Ectodermal cell (in vitro differentiated cells): ENCODE measurements around the gene SIRT4.
"Not testable (repeated sequence)": the region's sequence is repeated elsewhere in the genome, so short reads cannot be mapped to it uniquely, and the experiment has no call there.

Source experiments
- H3K27ac ChIP-seq: 2 replicates; pipeline ENCODE4 v1.7.0; 2013; ENCODE audit warnings: mild to moderate bottlenecking, low read depth, low read length; ENCODE audit not compliant: insufficient read depth, poor library complexity, severe bottlenecking
- H3K27me3 ChIP-seq: 2 replicates; pipeline ENCODE4 v1.7.0; 2013; ENCODE audit warnings: mild to moderate bottlenecking, low read length; ENCODE audit not compliant: insufficient read depth, control insufficient read depth, poor library complexity, severe bottlenecking
- H3K36me3 ChIP-seq: one replicate; pipeline ENCODE4 v1.7.0; 2013; ENCODE audit warnings: low read length; ENCODE audit not compliant: control insufficient read depth, insufficient read depth
- H3K4me1 ChIP-seq: one replicate; pipeline ENCODE4 v1.7.0; 2013; ENCODE audit warnings: low read length; ENCODE audit not compliant: control insufficient read depth, insufficient read depth
- H3K4me3 ChIP-seq: 2 replicates; pipeline ENCODE4 v1.7.0; 2013; ENCODE audit warnings: low read depth, low read length, control low read depth; ENCODE audit not compliant: insufficient read depth
- H3K9me3 ChIP-seq: 2 replicates; pipeline ENCODE4 v1.7.0; 2013; ENCODE audit warnings: mild to moderate bottlenecking, low read length, moderate library complexity; ENCODE audit not compliant: control insufficient read depth
- WGBS, 2 experiments: methylation state at CpG; one replicate each; pipeline ENCODE4 v1.1.7; 2013; ENCODE audit warnings: missing lambda C conversion rate in 2 of 2; 5-methylcytosine and 5-hydroxymethylcytosine counted together

The SIRT4 gene

GRCh38 chr12:120336392-120336791, 34.3 kb downstream of the SIRT4 start:
- WGBS, 2 experiments, result 80 to 88% methylated on average over 2 of the region's 2 CpGs
- H3K36me3 ChIP-seq, result not testable (repeated sequence)

DNA sequence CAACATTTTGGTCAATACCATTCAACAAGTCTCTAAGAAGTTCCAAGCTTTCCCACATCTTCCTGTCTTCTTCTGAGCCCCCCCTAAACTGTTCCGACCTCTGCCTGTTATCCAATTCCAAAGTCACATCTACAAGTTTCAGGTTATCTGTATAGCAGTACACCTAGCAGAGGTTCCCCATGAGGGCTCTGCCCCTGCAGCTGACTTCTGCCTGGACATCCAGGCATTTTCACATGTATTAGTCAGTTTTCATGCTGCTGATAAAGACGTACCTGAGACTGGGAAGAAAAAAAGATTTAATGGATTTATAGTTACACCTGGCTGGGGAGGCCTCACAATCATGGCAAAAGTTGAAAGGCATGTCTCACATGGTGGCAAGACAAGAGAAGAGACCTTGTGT, 35.6 kb downstream of the SIRT4 start:
- Histone ChIP-seq H3K4me1 (no peaks in the 10 kb centered on the region), H3K9me3 (peaks cover 2% of the 10 kb centered on the region), H3K27ac (no peak overlapping the region), H3K27me3 (no peaks in the 10 kb centered on the region), H3K4me3 (no peak overlapping the region), H3K36me3 (no peaks in the 10 kb centered on the region)
- WGBS, 2 experiments, result 85 to 90% methylated on average over 2 of the region's 2 CpGs

More at GRCh38 chr12:120336392-120336791, 34.3 kb downstream of the SIRT4 start:
- not testable (repeated sequence) for H3K27me3 ChIP-seq, H3K27ac ChIP-seq, H3K4me1 ChIP-seq, H3K4me3 ChIP-seq, H3K9me3 ChIP-seq

DNA sequence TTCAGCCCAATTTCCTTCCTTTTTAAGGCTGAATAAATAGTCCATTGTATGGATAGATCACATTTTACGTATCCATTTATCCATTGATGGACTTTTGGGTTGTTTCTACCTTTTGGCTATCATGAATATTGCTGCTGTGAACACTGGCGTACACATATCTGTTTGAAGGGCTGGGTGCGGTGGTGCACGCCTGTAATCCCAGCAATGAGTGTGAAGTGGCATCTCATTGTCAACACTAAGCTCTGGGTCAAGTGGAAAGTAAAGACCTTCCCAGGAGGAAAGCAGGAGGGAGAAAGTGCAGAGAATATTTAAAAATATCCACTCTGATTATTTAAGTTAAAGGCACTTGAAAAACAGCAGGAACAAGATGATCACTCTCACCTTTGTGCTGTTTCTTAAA, 37.1 kb downstream of the SIRT4 start:
- Histone ChIP-seq H3K27me3 (no peaks in the 10 kb centered on the region), H3K4me1 (no peaks in the 10 kb centered on the region), H3K36me3 (peaks cover 3% of the 10 kb centered on the region), H3K9me3 (peaks cover 2% of the 10 kb centered on the region), H3K4me3 (no peak overlapping the region), H3K27ac (no peak overlapping the region)
- 94 to 98% methylated on average over 4 of the region's 4 CpGs for WGBS, 2 experiments

DNA sequence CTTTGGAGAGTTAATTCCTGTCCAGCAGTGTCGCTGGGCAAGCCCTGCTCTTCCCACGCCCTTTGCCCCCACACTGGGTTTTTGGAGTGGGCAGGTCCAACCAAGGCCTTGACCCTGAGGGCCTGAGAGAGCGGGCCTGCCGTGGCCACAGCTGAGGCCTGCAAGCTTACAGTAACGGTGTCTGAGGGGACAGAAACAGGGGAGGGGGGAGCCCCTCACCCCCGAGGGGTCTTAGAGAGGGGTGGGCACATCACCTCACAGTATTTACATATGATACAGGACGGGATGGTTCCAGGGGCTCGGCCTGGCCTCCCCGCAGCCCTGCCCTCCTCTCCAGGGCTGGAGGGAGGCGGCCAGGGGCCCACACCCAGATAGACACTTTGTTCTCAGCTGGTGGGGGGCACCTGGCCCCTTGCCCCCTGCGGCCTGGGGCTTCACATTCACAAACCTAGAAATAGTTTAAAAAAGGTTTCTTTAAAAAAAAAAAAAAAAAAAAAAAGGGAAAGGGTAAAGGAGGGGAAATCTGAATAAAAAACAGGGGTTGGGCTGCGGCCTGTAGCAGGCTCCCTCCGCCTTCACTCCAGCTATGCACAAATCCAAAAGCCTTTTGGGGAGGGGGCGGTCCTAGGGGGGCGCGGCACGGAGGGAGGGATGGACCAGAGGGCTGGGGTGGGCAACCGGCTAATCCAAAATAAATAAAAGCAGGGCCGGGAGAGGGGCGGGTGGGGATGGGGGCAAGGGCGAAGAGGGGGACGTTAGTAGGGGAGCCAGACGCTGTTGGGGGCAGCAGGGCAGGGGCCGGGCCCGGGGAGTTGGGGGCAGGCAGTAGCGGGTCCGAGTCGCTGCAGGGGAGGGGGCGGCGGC, 40.3 kb downstream of the SIRT4 start:
- H3K27me3 ChIP-seq, result no peaks in the 10 kb centered on the region
- H3K4me3 ChIP-seq, result no peak overlapping the region
- 64 to 74% methylated on average over 29 of the region's 30 CpGs for WGBS, 2 experiments
- no peak overlapping the region for H3K27ac ChIP-seq
- peaks cover 22% of the 10 kb centered on the region for H3K36me3 ChIP-seq
- H3K9me3 ChIP-seq, result peaks cover 2% of the 10 kb centered on the region
- no peaks in the 10 kb centered on the region for H3K4me1 ChIP-seq

DNA sequence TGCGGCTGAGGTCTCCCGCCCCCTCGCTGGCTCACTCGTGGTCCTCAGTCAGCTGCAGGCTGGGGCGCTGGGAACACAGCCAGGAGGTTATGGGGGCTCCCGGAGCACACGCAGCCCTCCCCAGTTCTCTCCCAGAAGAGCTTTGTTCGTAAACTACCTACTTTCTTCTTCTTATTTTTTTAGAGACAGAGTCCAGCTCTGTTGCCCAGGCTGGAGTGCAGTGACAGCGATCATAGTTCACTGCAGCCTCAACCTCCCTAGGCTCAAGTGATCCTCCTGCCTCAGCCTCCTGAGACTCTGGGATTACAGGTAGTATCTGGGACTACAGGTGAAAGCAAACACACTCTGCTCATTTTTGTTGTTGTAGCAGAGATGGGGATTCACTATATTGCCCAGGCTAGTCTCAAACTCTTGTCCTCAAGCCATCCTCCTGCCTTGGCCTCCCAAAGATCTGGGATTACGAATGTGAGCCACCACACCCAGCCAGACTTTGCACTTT, 41.0 kb downstream of the SIRT4 start:
- Histone ChIP-seq H3K27ac (no peak overlapping the region), H3K9me3 (no peaks in the 10 kb centered on the region), H3K36me3 (peaks cover 29% of the 10 kb centered on the region), H3K4me1 (no peaks in the 10 kb centered on the region), H3K4me3 (no peak overlapping the region), H3K27me3 (no peaks in the 10 kb centered on the region)
- 79 to 82% methylated on average over 10 of the region's 10 CpGs for WGBS, 2 experiments

DNA sequence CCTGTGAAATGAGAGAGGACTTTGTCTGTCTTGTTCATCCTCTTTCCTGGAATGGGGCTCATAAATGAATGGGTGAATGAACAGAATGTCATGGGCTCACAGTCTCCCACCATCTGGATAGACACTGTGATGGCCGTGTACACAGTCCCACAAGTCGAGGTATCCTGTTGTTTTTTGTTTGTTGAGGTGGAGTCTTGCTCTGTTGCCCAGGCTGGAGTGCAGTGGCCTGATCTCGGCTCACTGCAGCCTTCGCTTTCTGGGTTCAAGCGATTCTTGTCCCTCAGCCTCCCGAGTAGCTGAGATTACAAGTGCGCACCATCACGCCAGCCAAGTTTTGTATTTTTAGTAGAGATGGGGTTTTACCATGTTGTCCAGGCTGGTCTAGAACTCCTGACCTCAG, 41.6 kb downstream of the SIRT4 start:
- H3K27ac ChIP-seq, result no peak overlapping the region
- H3K27me3 ChIP-seq, result no peaks in the 10 kb centered on the region
- H3K9me3 ChIP-seq, result no peaks in the 10 kb centered on the region
- no peak overlapping the region for H3K4me3 ChIP-seq
- 95 to 96% methylated on average over 8 of the region's 8 CpGs for WGBS, 2 experiments
- H3K4me1 ChIP-seq, result no peaks in the 10 kb centered on the region
- peaks cover 35% of the 10 kb centered on the region for H3K36me3 ChIP-seq

DNA sequence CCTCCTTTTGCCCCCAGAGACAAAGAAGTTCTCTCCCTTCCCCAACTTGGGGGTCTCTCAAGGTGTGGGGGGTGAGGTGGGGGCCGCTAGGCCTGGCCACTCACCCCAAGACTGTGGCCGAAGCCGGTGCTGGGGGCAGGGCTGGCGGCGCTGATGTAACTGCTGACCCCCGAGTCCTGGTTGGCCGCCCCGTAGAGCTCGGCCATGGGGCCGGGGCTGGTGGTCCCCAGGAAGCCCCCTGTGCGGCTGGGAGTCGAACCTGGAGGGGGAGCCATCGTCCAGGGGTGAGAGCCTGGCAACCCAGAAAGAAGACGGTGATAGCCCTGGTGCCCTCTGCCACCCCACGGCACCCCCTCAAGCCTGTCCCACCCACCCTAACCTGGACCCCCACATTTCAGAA, 43.9 kb downstream of the SIRT4 start:
- H3K27me3 ChIP-seq, result no peaks in the 10 kb centered on the region
- peaks cover 47% of the 10 kb centered on the region for H3K36me3 ChIP-seq
- 93 to 96% methylated on average over 15 of the region's 15 CpGs for WGBS, 2 experiments
- H3K4me3 ChIP-seq, result no peak overlapping the region
- H3K4me1 ChIP-seq, result no peaks in the 10 kb centered on the region
- no peak overlapping the region for H3K27ac ChIP-seq
- no peaks in the 10 kb centered on the region for H3K9me3 ChIP-seq

GRCh38 chr12:120346681-120347080, 44.6 kb downstream of the SIRT4 start:
- Histone ChIP-seq H3K9me3 (no peaks in the 10 kb centered on the region), H3K27me3 (no peaks in the 10 kb centered on the region), H3K4me3 (no peak overlapping the region), H3K36me3 (peaks cover 52% of the 10 kb centered on the region), H3K4me1 (no peaks in the 10 kb centered on the region), H3K27ac (no peak overlapping the region)
- WGBS, 2 experiments, result 89 to 94% methylated on average over 7 of the region's 7 CpGs

DNA sequence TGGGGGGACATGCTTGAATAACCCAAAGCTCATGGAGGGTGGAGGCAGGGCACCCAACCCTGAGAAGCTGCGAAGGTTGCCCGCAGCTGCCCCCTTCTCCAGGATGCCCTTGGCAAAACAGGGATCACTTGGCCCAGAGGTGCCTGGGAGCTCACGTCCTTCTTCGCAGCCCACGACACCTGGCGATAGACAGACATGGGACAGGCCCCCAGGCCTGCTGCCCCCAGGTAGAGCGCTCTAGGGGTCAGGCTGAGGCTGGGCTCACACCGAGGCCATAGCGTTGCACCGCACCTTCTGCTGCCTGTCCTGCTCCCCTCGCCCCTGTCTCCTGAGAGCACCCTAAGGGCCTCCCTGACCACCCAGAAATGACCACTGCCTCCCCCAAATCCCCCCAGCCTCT, 45.6 kb downstream of the SIRT4 start:
- H3K36me3 ChIP-seq, result peaks cover 58% of the 10 kb centered on the region
- no peak overlapping the region for H3K4me3 ChIP-seq
- H3K9me3 ChIP-seq, result no peaks in the 10 kb centered on the region
- H3K27ac ChIP-seq, result no peak overlapping the region
- no peaks in the 10 kb centered on the region for H3K27me3 ChIP-seq
- WGBS, 2 experiments, result 96% methylated on average over 11 of the region's 11 CpGs
- no peaks in the 10 kb centered on the region for H3K4me1 ChIP-seq

GRCh38 chr12:120350576-120351350, 48.6 kb downstream of the SIRT4 start:
- no peak overlapping the region for H3K4me3 ChIP-seq
- no peaks in the 10 kb centered on the region for H3K4me1 ChIP-seq
- H3K36me3 ChIP-seq, result peaks cover 67% of the 10 kb centered on the region
- no peak overlapping the region for H3K27ac ChIP-seq
- H3K27me3 ChIP-seq, result no peaks in the 10 kb centered on the region
- H3K9me3 ChIP-seq, result no peaks in the 10 kb centered on the region
- 95 to 96% methylated on average over 19 of the region's 19 CpGs for WGBS, 2 experiments
